Cortex of kidney (tissue), 1 donor: ENCODE results near the gene TSNAX.

Experiments
- DNase-seq: peaks from one replicate; lab custom pipeline; 2025; lab: John Stamatoyannopoulos, UW

TSNAX gene

DNA sequence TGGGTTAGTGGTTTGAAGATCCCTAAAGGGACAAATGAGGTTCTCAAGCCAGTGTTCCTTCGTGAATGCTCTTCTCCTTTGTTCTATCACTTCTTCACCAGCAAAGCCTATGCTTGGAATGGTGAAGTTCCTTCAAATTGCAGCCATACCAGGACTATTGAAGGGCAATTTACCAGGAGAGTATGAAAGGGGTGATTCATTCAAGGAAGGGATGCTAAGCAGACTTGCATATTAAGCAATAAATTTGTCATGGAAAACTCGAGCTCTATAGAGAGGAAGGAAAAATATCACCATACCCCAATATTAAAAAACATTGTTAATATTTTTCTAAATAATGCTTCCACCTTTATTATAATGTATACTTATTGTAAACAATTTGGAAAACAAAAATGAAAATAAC lies 9.3 kb upstream of the TSNAX start:
- no peak for DNase-seq

DNA sequence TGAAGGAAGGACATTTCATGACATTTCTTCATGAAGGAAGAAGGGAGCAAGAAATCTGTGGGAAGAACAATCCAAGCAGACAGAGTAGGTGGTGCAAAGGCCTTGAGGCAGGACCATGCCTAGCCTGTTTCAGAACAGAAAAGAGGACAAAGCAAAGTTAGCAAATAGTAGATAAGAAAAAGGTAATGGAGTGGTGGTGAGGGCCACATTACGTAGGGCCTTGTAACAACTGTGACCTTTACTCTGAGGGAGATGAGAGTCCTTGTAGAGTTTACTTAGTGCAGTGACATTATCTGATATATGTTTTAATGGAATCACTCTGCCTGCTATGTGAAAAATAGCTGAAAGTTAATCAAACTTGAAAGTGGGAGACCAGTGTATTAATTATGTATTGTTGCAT lies 6.4 kb upstream of the TSNAX start:
- no peak for DNase-seq

DNA sequence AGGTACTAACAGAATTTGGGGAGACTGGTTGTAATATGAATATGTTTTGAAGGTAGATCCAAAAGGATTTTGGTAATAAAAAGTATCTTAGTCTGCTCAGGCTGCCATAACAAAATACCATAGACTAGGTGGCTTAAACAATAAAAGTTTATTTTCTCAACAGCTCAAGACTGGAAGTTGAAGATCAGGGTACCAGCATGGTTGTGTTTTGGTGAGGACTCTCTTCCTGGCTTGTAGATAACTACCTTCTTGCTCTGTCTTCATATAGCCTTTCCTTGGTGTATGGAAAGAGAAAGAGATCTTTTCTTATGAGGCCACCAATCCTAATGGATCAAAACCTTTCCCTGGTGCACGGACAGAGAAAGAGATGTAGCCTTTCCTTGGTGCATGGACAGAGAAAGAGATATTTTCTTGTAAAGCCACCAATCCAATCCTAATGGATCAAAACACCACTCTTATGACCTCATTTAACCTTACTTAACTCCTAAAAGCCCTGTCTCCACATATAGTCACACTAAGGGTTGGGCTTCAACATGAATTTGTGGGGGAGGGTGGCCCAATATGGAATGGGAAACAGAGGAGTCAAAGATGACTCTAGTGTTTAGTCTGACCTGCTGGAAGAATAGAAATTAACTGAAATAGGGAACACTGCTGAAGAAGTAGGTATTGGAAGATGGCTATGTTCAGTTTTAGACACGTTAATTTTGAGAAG lies 5.4 kb upstream of the TSNAX start:
- DNase-seq, result no peak

DNA sequence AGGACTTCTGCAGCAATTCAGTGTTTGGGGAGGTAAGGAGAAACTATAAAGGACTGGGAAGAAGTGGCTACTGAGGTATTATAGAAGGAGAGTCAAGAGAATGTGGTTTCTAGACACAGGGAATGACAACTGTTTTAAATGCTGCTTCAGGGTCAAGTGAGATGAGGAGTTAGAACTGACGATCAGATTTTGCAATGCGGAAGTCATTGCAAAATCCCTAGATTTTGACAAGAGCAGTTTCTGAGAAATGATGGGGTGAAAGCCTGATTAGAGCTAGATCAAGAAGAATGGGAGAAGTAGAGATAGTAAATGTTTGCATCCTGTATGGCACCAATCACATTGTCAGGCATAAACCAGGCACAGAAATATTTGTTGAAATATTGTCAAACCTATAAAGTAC lies 4.7 kb upstream of the TSNAX start:
- no peak for DNase-seq

GRCh38 chr1:231526536-231526935 lies 1.9 kb upstream of the TSNAX start:
- no peak for DNase-seq

DNA sequence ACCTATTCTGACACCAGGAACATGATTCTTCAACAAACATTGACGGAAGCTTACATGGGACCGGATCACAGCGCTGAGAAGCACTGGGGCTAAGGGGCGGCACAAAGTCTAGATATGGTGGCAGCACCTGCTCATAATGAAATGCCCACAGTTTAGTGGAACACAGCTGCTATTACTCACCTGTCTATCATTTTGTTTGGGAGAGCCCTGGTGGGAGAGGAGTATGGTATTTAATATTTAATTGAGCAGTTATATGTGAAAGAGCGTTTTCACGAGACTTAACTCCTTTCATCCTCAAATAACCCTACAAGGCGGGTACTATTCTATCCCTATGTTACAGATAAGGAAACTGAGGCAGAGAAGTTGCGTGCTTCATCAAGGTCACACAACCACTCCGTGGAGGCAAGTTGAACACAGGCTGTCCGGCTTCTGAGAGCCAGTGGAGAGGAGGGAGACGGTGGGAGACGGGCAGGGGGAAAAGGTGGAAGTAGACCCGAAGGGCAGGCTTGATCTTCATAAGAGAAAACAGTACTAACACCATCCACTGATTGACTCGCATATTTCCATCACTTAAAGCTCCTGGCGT lies 790 bp upstream of the TSNAX start:
- no peak for DNase-seq

DNA sequence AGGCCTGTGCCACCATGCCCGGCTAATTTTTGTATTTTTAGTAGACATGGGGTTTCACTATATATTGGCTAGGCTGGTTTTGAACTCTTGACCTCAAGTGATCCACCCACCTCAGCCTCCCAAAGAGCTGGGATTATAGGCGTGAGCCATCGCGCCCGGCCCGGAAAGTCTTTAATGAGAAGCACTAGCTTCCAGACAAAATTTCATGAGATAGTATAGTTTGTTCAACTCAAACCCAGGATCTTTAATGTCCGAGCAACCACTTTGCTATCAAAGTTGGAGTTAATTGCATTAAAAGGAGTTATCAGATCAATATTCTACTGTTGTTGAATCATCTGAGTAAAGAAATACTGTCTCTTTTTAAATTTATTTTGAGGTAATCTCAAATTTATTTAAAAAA lies 4.8 kb downstream of the TSNAX start:
- DNase-seq, result no peak

DNA sequence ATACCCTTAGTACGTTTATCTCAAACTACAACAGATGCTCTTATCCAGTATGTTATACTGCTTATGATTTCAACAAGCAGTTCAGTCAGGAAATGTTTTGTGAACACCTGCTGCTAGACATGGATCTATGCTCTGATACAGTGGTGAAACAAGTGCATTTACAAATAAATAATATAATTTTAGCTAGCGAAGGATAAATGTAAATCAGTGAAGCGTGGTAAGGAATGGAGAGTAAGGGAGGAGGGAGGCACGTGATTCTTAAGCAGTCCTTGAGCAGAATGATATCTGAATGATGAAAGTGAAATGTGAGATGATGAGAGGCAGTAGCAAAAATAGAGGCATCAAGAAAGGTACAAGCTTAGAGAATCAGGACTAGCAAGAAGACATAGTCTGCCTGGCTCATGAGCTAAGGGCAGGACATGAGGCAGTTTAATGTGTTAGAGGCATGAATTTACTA lies 6.3 kb downstream of the TSNAX start:
- DNase-seq, result no peak

GRCh38 chr1:231536099-231536498 lies 7.6 kb downstream of the TSNAX start:
- no peak for DNase-seq

- DNase-seq, result no peak
These were observed 12.4 kb downstream of the TSNAX start for GRCh38 chr1:231540847-231541246.

GRCh38 chr1:231541842-231542241 lies 13.4 kb downstream of the TSNAX start:
- no peak for DNase-seq

- DNase-seq, result no peak
These were observed 16.6 kb downstream of the TSNAX start for GRCh38 chr1:231544943-231545592.

- no peak for DNase-seq
These were observed 18.2 kb downstream of the TSNAX start for GRCh38 chr1:231546693-231547092.

DNA sequence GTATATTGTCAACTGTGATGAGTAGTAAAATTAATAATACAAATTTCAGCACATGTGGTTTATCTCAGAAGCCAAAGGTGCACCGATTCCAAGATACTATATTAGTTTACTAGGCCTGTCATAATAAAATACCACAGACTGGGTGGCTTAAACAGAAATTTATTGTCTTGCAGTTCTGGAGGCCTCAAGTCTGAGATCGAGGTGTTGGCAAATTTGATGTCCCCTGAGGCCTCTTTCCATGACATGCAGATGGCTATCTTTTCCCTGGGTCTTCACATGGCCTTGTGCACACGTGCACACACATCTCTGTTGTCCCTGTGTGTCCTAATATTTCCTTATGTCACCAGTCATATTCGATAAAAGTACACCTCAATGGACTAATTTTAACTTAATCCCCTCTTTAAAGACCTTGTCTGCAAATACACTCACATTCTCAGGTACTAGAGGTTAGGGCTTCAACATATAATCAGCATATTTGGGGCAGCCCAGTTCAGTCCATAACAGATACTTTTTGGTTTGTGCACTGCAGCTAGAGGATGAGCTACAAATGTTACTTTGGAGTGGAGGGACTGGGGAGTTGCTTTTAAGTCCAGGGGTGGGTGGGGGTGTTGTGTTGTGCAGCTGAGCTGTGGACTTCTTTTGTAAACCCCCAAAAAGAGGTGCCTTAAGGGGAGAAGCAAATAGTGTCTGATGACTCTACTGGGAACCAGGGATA lies 21.4 kb downstream of the TSNAX start:
- DNase-seq, result no peak

- no peak for DNase-seq
These were observed 21.9 kb downstream of the TSNAX start for GRCh38 chr1:231550448-231550781.

GRCh38 chr1:231553320-231553719 lies 24.9 kb downstream of the TSNAX start:
- no peak for DNase-seq

- no peak for DNase-seq
These were observed 26.5 kb downstream of the TSNAX start for GRCh38 chr1:231554969-231555368.

DNA sequence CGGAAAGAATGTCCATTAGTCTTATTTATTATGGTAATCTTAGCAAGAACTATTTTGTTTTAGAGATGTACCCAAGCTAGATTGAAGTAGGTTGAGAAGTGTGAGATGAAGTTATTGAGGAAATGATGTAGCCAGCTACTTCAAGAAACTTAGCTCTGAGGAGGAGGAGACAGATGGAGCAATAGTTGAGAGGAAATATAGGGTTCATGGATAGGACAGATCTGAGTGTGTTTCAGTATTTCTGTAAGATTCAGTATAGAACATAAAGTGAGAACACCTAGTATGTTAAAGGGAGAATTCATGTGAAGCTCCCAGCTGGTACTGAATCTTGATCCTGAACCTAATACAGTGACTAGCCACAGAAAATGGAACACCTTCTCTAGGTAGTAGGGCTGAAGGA lies 28.9 kb downstream of the TSNAX start:
- no peak for DNase-seq

GRCh38 chr1:231557898-231558707 lies 29.6 kb downstream of the TSNAX start:
- DNase-seq, result no peak

- no peak for DNase-seq
These were observed 30.3 kb downstream of the TSNAX start for GRCh38 chr1:231558708-231559185.

DNA sequence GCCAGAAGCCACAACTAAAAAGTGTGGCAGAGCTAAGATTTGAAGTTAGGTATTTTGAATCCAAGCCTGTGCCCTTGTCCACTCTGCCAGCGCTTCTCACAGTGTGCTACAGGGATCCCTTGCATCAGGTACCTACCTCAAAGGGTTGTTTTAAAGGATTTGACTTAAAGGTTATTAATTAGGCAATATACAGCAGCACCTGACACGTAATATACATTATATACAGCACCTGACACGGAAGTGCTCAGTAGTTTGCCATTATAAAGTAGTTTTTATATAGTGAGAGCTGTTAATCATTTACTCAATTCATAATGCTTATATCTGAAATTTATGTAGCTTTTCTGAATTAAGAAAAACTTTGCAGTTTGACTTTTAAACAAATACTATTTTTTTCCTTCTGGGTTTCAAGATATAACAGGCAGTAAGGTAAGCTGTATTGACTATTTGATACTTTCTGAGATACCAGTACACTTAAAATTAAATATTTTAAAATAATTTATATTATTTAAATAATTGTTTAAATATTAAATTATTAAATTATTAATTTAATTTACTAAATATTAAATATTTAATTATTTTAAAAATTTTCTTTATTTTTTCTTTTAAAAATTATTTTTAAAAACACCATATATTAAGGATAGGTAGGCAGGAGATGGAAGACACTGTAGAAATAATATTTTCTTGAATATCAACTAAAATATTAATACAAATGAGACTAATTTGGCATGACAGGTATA lies 33.3 kb downstream of the TSNAX start:
- DNase-seq, result no peak
